Activated CD8-positive, alpha-beta memory T cell treated with anti-CD3 and anti-CD28 coated beads for 36 hours (primary cell): ENCODE data around the gene PACRG. TPM values are rescaled to one million over a fixed set of nuclear protein-coding genes. Genes with fewer than 3 reads are reported as not detected.

ENCODE experiments used
- CTCF ChIA-PET: fragments of 350-600 bp; sonication (Branson Sonifier 250); formaldehyde crosslinking; loops from one replicate; lab custom pipeline; 2021; ENCODE audit warnings: antibody characterized with exemption; lab: Charles Lee
- POLR2A ChIA-PET: fragments of 350-600 bp; sonication (Branson Sonifier 250); formaldehyde crosslinking; loops from one replicate; lab custom pipeline; 2021; ENCODE audit warnings: antibody characterized with exemption; lab: Charles Lee
- total RNA-seq, 2 experiments: library from RNA; stranded (reverse); gene quantifications; one replicate each; pipeline ENCODE4 v1.2.3, GENCODE V29; 2021

The PACRG gene
- total RNA-seq, 2 experiments from 2014 or later, result not detected

- CTCF ChIA-PET, result no interaction called here
- POLR2A ChIA-PET, result no interaction called here
Measured at GRCh38 chr6:163036160-163036645, 308.4 kb downstream of the PACRG start.

DNA sequence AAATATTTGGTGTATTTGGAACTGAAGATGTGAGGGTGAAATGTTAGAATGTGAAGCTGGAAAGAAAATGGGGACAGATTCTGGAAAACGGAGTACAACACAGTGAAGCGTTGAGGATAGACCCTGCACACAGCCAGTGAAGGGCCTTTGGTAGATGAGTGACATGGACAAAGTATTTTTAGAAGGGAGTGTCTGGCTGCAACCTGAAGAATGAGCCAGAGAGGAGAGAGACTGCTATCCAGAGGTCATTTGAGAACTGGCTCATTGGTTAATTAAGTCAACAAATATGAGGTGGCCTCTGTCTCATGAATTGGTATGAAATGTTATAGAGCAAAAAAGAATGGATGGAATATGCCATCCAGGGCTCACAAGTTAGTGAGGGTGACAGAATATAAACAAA lies 310.5 kb downstream of the PACRG start:
- ChIA-PET POLR2A (no interaction called here), CTCF (no interaction called here)

GRCh38 chr6:163048345-163048744 lies 320.6 kb downstream of the PACRG start:
- POLR2A ChIA-PET, result no interaction called here
- CTCF ChIA-PET, result no interaction called here

- CTCF ChIA-PET, result no interaction called here
Measured at GRCh38 chr6:163053667-163054344, 326.0 kb downstream of the PACRG start.

GRCh38 chr6:163054641-163055040 lies 326.9 kb downstream of the PACRG start:
- POLR2A ChIA-PET, result no interaction called here
- CTCF ChIA-PET, result no interaction called here

More at GRCh38 chr6:163053667-163054344, 326.0 kb downstream of the PACRG start:
- POLR2A ChIA-PET, result no interaction called here

- CTCF ChIA-PET, result no interaction called here
Measured at GRCh38 chr6:163057260-163057659, 329.5 kb downstream of the PACRG start.

GRCh38 chr6:163062790-163063189 lies 335.0 kb downstream of the PACRG start:
- ChIA-PET POLR2A (no interaction called here), CTCF (no interaction called here)

More at GRCh38 chr6:163057260-163057659, 329.5 kb downstream of the PACRG start:
- POLR2A ChIA-PET, result no interaction called here

- ChIA-PET POLR2A (no interaction called here), CTCF (no interaction called here)
Measured at GRCh38 chr6:163063561-163063960, 335.8 kb downstream of the PACRG start.

- POLR2A ChIA-PET, result no interaction called here
- CTCF ChIA-PET, result no interaction called here
Measured at GRCh38 chr6:163064397-163064796, 336.6 kb downstream of the PACRG start.

- CTCF ChIA-PET, result no interaction called here
- POLR2A ChIA-PET, result no interaction called here
Measured at GRCh38 chr6:163066200-163066599, 338.4 kb downstream of the PACRG start.

- CTCF ChIA-PET, result no interaction called here
- POLR2A ChIA-PET, result no interaction called here
Measured at GRCh38 chr6:163077134-163077533, 349.4 kb downstream of the PACRG start.

DNA sequence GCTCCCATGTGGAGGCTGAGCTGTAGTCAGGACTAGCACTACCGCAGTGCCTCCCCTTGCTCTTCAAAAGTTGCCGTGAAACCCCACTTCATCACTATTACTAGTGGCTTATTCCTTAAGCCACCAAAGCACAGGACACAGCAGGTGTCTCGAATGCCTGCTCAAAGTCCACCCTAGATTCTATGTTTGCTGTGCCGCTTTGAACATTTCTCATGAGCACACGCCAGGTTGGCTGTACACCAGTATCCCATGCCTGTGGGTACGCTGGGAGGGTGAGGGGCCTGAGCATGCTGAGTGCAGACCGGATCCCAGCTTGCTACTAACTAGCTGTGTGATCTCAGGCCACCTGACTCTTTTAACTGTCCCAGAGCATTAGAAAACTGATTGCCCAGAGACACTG lies 350.9 kb downstream of the PACRG start:
- CTCF ChIA-PET, result no interaction called here
- POLR2A ChIA-PET, result no interaction called here

GRCh38 chr6:163080228-163080627 lies 352.5 kb downstream of the PACRG start:
- POLR2A ChIA-PET, result no interaction called here
- CTCF ChIA-PET, result interaction anchor here (0.6 kb wide), 1 partner anchor 18 kb away, joined by 3 read pairs; no protein-coding TSS in a partner anchor

DNA sequence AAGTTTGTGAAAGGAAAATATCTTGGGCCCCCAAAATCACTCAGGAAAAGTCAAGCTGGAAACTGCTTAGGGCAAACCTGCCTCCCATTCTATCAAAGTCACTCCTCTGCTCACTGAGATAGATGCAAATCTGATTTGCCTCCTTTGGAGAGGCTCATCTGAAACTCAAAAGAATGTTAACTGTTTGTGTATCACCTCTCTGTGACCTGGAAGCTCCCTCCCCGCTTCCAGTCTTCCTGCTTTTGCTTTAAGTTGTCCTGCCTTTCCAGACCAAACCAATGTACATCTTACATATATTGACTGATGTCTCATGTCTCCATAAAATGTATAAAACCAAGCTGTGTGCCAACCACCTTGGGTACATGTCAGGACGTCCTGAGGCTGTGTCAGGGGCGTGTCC lies 355.4 kb downstream of the PACRG start:
- CTCF ChIA-PET, result no interaction called here
- POLR2A ChIA-PET, result no interaction called here

DNA sequence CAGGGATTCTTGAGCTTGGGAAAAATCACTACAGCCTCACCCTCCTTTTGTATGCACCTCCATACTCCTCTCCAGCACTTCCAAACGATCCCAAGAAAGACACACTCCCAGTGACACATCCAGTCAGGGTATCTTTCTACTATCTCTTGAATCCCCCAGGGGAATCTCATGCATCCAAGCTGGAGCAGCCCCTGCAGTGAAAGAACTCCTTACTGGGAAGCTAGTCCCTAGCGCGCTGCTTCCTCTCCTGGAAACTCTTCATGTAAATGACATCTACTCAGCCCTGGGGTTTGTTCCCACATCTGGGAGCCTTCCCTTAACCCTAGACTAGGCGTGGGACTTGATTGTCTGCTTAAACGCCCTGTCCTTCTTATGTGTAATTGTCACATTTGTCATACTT lies 357.7 kb downstream of the PACRG start:
- POLR2A ChIA-PET, result no interaction called here

DNA sequence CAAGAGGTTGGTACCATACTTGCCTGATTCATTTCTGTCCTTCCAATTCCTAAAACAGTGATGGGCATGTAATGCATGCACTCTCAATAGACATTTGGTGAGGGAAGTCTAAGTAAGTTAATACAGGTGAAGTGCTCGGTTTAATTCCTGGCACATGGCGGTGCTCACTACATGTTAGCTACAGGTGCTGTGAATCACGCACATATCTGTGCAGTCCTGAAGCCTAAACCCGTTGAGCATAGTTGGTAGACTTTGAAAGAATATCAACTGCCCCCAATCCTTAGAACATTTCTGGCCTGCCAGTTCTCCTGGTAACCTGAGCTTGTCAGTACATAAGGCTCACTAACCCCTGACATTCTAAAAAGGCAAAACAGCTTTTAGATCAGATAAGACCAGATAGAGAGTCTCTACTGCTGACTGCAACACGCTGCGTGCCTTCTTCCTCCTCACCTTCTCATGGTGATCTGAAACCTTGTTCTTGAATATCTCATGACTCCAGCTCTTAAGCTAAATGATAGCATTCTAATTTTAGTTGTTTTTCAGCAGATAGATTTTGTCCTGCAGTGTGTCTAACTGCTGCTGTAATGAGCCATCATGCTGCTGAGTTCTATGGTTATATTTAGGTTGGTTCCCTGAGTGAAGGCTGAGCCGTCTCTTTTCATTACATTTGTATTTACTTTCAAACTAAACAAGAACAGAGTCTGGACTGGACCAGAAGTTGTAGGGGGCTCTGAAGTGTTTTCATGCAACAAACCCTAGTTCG lies 358.3 kb downstream of the PACRG start:
- POLR2A ChIA-PET, result no interaction called here
- CTCF ChIA-PET, result no interaction called here

More for the DNA sequence above, 357.7 kb downstream of the PACRG start:
- CTCF ChIA-PET, result no interaction called here

DNA sequence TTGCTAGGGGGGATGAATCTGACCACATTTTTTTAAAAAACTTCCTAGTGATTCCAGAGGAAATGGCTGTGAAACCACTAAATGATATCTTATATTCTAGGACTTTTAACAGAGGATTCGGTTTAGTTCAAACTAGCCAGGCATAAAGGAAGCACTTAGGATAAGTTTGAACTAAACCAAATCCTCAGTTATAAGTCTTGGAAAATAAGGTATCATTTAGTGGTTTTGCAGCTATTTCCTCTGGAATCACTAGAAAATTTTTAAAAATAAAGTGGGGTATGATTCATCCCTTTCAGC lies 358.8 kb downstream of the PACRG start:
- ChIA-PET POLR2A (no interaction called here), CTCF (no interaction called here)

- CTCF ChIA-PET, result no interaction called here
- POLR2A ChIA-PET, result no interaction called here
Measured at GRCh38 chr6:163087981-163088380, 360.2 kb downstream of the PACRG start.

DNA sequence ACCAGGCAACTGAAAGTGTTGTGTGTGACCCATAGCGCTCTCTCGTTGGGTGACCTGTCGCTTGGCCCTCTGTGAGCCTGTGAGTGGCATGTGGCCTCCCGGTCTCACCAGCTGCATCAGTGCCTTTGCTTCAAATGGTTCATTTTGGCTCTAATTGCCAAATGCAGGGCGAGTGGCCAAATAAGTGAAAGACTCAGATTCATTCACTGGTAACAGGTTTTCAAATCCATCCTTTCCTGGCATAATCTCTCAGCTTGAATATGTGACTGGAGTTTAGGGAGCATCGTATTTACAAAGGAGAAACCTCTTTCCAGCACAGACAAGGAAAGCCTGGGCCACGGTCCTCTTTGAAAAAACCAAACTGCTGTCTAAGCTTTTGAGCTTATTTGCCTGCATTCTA lies 365.1 kb downstream of the PACRG start:
- ChIA-PET CTCF (no interaction called here), POLR2A (no interaction called here)

GRCh38 chr6:163094881-163095280 lies 367.1 kb downstream of the PACRG start:
- ChIA-PET CTCF (no interaction called here), POLR2A (no interaction called here)

GRCh38 chr6:163095401-163095800 lies 367.6 kb downstream of the PACRG start:
- CTCF ChIA-PET, result no interaction called here
- POLR2A ChIA-PET, result no interaction called here
